Esophagus muscularis mucosa (tissue), 3 donors: ENCODE results near the gene KCNK4.

ENCODE experiments used
- CTCF ChIP-seq, 3 experiments: fragments of 200-600 bp in 2 of 3; fragments of 450-650 bp in 1 of 3; sonication (generic) in 2 of 3; IDR thresholded peaks; one replicate each; pipeline ENCODE4 v1.5.1; 2017 to 2019; ENCODE audit warnings: antibody characterized with exemption in 3 of 3, mild to moderate bottlenecking in 2 of 3, moderate library complexity in 1 of 3
- POLR2AphosphoS5 ChIP-seq, 2 donors: sonication (generic); formaldehyde crosslinking; IDR thresholded peaks; one replicate each; pipeline ENCODE4 v1.6.1; 2017; ENCODE audit warnings: antibody characterized with exemption in 2 of 2

GRCh38 chr11:64323373-64323772, 32.3 kb downstream of the KCNK4 start:
- TF ChIP-seq CTCF (IDR thresholded peaks at IDR 0.05) = no peak
- no peak for TF ChIP-seq POLR2AphosphoS5 (IDR thresholded peaks at IDR 0.05)
